Activated CD4-positive, alpha-beta T cell treated with anti-CD3 and anti-CD28 coated beads for 1 hour (primary cell): Measurements from ENCODE around the gene PMEL.
"Not testable (repeated sequence)": the region's sequence is repeated elsewhere in the genome, so short reads cannot be mapped to it uniquely, and the experiment has no call there.

Source experiments
- DNase-seq: peaks from one replicate; pipeline ENCODE4 v3.0.0-alpha.2; 2020

PMEL gene

DNA sequence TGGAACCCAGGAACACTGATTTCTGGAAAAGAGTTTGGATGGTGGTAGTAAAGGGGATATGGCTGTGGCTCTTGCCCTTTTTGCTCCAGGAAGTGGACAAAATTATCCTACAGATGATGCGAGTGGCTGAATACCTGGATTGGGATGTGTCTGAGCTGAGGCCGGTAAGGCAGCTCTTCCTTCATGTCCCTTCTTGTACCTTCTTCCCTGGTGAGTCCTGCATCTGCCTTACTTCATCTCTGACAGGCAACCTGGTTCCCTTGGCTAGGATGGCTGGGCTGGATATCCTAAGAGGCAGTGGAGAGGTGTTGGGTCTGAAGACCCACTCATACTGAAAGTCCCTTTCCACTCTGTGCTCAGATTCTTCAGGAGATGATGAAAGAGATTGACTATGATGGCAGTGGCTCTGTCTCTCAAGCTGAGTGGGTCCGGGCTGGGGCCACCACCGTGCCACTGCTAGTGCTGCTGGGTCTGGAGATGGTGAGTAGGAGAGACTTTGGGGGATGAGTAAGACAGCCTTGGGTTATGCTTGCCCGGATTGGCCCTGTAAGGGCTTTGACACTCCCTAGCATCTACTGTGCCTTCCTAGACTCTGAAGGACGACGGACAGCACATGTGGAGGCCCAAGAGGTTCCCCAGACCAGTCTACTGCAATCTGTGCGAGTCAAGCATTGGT, 26.9 kb downstream of the PMEL start:
- DNase-seq, result no peak

DNA sequence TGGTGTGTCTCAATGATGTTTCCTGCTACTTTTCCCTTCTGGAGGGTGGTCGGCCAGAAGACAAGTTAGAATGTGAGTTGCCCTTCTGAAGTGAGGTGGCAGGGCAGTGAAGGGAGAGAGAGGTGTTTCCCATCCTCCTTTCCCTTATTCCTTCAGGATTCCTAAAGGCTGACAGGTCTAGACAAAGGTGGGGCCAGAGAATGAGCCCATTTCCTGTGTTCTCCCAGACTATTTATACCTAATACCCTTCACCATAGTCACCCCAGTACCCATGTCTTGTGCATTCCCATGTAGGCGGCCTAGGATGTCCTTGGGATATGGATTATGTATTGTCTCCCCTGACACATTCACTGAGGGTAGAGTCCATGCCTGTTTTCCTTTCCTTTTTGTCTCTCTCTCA, 27.9 kb downstream of the PMEL start:
- no peak for DNase-seq

DNA sequence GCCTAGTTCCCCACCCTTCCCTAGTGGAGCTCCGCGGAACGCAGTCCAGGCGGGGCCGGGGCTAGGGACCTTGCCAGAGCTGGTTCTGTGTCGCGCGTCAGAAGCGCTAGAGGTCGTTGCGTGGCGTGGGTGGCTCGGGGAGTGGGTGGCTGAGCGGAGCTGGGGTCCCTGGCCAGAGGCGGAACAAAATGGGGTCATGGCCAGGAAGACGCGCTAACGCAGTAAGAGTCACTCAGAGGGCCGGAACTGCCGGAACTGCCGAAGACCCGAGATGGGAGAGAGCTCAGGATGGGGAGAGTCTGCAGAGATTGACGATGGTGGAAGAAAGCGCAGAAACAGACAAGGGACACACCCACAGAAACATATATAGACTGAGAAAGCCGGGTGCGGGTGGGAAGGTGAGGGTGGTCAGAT, 30.1 kb downstream of the PMEL start:
- DNase-seq, result no peak

DNA sequence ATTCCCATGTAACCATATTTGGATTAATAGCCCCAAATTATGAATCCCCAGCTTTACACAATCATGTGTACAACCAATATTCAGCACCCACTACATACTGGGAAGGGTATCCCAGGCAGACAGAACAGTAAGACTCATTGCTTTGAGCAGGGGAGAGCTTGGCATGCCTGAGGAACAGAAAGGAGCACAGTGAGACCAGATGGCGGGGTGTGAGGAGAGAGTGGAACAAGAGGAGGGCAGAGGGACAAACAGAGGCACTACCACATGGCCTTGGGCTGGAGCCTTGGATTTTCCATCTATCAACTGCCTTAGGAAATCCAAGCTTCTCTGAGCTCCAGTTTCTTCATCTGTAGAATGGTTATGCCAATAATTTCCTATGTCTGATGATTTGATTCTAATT, 31.1 kb downstream of the PMEL start:
- no peak for DNase-seq

DNA sequence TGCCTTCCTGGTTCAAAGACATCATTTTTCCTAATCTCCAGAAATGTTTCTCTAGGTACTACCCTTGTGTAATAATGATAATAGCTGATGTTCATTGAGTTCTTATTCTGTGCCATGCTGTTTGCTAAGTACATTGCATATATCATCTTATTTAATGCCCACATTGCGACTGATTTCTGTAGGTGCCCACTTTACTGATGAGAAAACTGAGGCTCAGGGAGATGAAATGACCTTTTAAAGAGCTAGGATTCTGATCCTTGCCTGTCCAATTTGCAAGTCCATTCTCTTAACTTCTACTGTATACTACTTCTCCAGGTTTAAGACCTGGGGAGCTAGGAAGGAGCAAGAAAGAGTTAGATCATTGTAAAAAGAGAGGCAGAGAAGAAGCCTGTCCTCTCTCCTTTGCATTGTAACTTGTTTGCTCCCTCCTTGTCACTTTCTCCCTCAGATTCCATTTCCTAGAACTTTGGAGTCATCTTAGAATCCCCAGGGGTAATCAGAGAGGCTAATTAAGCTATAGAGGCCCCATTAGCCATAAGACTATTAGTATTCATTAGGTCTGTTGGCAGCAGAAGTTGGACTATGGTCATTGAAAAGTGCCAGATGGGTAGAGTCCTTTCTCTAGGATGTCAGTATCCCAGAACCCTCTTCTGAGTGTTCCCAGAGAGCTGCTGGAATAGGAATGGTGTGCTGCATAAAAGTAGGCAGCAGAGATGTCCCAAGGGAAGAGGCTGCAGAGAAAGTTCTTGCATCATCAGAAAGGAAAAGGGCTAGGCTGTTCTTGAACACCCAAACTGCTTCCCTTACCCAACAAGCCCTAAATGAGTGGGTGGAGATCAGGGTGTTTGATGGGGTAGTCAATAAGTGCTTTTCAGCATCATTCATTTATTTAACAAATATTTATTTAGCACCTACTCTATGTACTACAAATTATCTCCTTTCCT, 31.8 kb downstream of the PMEL start:
- no peak for DNase-seq

DNA sequence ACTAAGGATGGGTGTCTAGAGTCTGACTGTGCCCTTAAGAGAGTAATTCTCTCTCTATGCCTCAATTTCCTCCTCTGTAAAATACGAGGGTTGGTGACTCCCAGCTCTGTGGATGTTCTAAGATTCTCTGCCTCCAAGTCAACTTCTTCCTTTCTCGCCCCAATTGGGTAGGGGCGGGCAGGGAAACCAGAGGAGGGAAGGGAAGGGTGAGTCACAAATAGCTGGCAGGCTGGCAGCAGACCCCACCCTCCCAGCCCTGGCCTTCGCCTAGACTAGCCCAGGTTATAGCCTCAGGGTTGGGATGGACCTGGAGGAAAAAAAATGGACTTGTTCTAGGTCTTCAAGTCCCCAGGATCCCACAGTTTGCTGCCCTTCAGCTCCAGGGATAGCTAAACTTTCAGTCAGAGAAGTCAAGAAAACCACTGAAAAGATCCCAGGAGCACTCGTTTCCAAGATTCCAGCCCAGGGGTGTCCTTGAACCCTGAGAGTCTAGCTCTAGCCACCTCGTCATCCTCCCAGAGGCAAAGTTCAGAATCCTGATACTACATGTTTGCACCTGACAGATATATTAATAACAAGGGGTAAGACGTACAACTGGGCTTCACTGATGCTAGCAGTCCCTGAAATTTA, 32.6 kb downstream of the PMEL start:
- no peak for DNase-seq

DNA sequence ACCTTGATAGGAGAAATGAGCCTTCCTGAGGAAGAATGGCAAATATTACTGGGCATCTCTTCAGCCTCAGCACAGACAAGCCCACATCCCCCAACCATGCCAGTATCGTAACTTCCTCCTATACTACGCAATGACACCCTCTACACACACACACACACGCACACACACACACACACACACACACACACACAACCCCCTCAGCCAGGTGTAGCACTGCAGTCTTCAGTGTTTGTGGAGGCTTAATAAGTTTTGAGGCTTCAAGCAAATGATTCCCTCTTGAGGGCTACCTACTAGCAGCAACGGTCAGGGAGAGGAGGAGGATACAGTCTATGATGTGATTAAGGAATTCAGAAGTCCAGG, 33.3 kb downstream of the PMEL start:
- peak; percentile 31 for DNase-seq

DNA sequence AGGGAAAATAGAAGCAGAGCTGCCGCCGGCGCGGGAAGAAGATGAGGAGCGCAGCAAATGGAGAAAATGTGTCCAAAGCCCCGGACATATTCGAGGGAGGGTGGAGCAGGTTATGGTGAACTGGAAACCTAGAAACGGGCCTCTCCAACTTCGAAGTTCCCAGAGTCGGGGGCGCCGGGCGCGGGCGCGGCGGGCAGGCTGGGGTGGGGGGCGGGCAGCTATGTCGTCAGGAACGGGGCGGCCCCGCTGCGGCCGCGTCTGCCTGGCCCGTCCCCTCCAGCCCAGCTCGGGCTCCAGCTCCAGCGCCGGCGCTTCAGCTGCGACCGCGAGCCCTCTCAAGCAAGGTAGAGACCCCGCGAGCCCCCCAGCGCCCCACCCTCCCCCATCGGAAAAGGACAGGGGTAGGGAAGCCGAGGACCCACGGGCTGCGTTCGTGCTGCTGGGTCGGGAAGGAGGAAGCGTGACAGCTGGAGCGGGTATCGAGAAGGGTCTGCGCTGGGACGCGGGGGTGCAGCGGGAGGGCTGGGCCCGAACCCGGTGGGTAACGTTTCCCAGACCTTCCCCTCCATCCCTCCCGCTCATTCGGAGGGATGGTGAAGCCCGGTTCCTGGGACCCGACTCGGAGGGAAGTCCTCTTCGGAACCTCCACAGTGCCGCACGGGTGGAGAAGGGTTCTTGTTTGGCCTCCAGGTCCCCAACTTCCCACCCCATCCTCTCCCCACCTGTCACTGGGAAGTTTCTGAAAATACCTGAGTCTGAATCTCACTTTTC, 33.9 kb downstream of the PMEL start:
- DNase-seq, result no peak

DNA sequence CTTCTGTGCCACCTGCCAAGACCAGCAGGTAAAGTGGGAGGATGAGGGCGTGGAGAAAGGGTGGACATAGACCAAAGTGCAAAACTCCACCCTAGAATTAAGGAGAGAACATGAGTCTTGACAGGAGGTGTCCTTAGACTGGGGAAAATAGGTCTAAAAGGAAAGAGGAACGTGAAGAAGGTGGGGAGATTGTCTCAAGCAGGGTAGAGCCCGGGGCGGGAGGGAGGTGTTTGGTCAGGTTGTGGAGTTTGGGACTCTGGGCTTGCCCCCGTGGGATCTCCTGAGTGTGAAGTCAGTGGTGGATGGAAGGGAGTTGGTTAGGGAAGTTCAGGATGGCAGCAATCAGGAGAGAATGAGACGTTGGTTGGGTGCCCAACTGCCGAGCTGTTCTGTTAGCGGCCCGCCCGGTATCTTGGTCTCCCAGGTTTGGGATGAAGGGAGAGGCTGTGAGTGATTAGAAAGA, 34.5 kb downstream of the PMEL start:
- no peak for DNase-seq

DNA sequence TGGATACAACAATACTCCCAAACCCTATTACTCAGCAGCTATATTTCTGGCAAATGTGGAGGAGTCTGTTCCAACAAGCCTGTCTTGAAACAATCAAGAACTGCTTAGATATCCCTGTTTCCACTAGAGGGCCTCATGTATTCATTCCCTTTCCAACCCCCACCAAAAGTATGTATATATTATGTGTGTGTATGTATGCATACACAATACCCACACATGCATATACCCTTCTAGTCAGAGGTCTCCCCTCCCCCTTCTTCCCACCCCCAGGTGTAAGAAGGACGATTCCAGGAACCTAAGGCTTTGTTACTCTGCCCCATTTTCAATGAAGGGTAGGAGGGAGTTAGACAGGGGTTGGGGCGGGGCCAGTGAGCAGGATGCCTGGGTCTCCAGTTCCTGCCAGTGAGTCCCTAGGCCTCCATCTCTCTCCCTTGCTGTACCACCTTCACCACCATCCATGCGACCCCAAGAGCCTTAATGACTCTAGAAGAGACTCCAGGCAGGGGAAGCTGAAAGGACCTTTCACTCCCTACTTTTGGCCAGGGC, 35.0 kb downstream of the PMEL start, which contains the start of gene DGKA:
Gene DGKA, plus strand, starts transcription at position 392 of the 546 bp plus-strand sequence. CDS start 5,342 bp downstream, outside the sequence.
- peak; percentile 54 for DNase-seq

DNA sequence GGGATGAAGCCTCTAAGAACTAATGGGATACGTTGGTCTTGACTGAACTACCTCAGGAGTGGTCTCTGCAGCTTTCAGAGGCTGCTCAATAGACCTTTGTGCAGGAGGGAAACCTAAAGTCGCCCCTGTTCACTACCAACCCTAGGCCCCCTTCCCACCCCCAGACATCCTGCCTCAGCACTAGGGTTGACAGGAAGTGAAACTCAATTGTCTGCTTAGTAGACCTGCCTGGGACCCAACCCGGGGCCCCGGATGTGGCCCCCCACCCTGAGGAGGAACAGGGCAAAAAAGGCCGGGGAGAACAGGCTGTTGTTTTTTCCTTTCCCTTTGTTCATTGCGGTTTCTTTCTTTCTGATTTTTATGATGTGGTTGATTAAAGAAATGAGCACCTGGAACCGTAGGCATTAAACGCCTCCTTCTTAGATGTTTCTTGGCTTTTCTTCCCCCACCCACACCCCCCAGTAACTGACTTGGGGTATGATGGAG, 36.5 kb downstream of the PMEL start:
- peak; percentile 77 for DNase-seq

DNA sequence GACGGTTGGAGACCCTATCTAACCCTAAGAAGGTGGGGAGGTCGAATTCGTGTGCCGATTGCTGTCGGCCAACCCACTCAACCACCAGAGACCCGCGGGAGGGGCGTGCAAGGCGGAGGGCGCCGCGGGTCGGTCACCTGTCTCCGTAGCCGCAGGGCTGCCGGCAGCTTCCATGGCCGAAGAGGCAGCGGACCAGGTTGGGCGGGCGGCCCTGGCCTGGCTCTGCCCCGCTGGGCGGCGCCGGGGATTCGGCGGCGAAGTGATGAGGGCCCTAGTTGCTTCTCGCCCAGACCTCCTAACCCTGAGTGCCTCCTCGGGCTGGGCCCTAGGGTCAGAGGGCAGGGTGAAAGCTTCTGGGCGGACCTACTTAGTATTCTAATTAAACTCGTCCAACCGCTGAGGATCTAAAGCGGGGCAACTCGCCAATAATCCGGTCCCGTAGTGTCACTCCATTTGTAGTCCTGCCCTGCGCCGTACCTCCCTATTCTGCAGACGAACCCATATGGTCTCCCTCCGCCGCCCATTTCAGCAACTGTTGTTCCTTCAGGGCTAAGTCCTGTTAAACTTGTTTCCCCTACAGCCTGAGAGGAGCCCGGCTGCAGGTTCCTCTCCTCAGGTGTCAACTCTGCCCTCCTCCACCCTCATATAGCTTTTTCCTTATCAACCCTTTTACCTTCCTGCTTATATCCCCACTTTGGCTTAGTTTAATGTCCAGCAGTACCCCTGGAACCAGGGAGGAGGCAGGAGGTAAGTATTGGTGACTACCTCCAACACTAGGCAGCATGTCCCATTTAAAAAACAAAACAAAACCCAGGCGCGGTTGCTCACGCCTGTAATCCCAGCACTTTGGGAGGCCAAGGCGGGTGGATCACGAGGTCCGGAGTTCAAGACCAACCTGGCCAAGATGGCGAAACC, 38.0 kb downstream of the PMEL start, which contains the start of gene PYM1:
Gene PYM1, minus strand, starts transcription at position 307 of the 915 bp plus-strand sequence. Its CDS starts 133 bp downstream, at position 174.
- peak; percentile 52 for DNase-seq

DNA sequence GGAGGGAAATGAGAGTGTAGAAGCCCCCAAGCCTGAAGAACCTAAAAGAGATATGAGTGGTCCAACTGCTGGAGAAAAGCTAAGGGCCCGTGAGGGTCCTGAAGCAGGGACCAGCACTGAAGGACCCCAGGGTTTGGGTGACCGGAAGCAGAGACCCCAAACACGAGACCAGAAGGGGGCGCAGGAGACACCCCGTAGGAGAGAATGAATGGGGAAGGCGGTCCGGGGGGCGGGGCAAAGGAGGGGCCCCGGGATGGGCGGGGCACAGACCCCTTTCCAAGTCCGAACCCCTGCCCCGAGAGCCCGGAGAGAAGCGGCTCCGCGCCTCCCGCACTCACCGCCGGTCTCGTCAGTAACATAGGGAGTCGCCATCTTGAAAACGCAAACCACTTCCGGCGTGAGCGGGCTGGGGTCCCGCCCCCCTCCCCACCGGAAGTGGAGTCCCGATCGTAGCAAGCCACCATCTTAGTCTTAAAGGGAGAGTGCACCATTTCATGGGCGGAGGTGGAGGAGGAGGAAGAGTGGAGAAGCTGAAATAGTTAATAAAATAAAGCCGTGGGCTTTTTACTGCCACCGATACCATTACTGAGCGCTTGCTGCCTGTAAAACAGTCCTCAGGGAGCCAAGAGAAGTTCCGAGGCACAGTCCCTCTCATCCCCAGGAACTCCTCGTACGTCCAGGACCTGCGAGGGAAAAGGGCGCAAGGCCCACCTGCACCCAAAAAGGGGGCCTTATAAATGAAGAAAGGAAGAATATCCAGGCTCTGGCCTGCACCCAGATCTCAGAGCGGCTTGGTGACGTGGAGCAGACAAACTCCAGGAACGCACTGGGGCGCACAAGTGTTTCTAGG, 38.9 kb downstream of the PMEL start:
- DNase-seq, result peak; percentile 84

DNA sequence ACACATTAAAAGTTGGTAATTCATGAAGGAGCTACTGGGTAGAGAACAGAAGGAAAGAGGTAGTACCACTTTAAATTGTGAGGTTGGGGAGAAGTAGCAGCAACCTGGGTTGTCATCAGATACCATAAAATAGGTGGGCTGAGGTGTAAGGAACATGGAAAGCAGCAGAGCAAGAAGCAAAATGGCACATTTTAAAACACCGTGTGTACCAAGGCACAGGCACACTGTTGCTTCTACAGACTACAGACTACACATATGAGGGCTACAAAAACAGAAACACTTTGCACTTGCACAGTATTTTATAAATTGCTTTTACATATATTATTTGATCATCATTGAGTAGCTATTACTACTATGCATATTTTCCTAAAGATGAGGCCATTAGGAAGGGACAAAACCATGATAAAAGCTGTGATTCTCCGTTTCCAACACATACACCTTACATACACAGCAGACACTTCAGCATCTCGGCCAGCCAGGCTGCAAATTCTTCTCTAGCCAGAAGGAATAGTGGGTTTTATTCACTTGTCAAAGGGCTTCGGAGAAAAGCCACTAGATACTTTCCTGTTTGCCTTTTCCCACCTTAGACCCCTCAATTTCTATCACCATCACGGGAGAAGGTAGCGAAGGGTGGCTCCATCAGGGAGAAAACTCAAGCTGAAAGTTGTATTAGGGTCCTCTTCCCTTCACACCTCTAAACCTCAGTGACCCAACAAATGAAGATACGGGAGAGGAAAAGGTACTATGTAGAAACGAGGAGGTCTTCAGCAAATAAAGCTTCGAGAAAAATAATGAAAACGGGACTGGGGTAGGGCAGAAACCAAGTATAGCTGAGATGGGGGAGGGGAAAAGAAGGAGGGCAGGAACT, 39.7 kb downstream of the PMEL start:
- DNase-seq, result no peak

DNA sequence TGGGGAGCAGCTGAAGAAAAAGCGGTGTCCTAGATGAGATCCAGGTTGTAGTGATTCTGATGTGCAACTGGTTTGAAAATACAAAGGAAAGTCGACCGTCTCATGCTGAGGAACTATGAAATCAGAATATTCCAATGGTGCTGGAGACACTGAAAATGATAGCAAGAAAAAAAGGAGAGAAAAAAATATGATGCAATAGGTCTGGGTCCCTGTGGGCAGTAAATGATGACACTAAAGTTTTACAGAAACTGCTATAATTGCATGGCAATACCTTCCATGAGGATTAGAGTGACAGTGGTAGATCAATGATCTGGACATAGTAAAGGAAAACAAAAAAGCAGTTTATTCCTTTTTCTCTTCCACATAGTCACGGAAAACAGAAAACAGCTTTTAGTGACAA, 40.5 kb downstream of the PMEL start:
- no peak for DNase-seq

DNA sequence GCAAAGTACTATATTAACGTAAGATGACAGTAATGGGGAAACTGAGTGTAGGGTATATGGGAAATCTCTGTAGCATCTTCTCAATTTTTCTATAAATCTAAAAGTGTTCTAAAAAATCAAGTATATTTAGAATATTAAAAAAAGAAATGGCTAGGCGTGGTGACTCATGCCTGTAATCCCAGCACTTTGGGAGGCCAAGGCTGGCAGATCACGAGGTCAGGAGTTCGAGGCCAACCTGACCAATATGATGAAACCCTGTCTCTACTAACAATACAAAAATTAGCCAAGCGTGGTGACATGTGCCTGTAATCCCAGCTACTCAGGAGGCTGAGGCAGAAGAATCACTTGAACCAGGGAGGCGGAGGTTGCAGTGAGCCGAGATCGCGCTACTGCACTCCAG, 42.2 kb downstream of the PMEL start:
- not testable (repeated sequence) for DNase-seq

DNA sequence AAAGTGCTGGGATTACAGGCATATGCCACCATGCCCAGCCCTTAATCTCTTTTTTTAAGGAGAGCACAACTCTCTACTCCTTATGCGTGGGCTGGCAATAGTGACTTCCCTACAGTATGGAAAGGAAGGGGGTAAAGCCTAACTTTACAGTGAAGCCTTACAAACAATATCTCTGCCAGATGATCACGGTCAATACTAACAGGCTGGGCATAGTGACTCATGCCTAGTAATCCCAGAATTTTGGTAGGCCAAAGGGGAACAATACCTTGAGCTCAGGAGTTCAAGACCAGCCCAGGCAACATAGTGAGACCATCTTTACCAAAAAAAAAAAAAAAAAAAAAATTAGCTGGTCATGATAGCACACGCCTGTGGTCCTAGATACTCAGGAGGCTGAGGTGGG, 43.7 kb downstream of the PMEL start:
- no peak for DNase-seq

DNA sequence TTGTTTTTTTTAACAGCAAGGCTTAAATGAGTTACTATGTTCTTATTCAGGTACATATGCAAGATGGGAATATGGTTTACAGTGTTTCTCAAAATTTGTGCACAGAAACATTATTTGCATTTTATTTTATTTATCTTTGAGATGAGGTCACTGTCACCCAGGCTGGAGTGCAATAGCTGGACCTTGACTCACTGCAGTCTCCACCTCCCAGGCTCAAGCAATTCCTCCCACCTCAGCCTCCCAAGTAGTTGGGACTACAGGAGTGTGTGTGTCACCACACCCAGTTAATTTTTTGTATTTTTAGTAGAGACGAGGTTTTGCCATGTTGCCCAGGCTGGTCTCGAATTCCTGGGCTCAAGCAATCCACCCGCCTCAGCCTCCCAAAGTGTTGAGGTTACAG, 46.8 kb downstream of the PMEL start:
- not testable (repeated sequence) for DNase-seq

DNA sequence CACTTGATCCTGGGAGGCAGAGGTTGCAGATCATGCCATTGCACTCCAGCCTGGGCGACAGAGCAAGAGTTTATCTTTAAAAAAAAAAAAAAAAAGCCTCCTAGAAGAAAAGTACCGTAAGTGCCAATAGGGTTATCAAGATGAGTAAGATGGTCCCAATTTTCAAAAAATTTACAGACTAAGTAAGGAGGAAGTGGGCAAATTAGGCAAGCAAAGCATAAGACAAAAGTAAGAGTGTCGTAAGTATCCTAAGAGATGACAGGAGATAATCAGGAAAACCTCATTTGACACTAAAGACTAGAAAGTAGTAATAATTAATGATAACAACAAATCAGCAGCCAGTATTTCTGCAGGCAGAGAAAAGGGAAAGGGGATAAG, 50.4 kb downstream of the PMEL start:
- no peak for DNase-seq
